T-helper 17 cell (primary cell): ENCODE measurements around the gene MRPL20. TPM values are rescaled to one million over a fixed set of nuclear protein-coding genes. Genes with fewer than 3 reads are reported as not detected.
"Not testable (repeated sequence)": the region's sequence is repeated elsewhere in the genome, so short reads cannot be mapped to it uniquely, and the experiment has no call there.

Source experiments
- ATAC-seq: fragments of 150-1000 bp; cut with Tn5 transposase; 2 replicates; pipeline ENCODE4 v1.10.0; 2021; ENCODE audit warnings: mild to moderate bottlenecking, moderate library complexity
- DNase-seq, 3 donors: peaks; one replicate each; pipeline versions ENCODE4 v3.0.0 to v3.0.0-alpha.2; 2020 to 2021
- H3K9me3 ChIP-seq: one replicate; pipeline ENCODE4 v1.7.0; 2013; ENCODE audit warnings: low read length, mild to moderate bottlenecking; ENCODE audit not compliant: control insufficient read depth, poor library complexity, severe bottlenecking
- H3K27ac Mint-ChIP-seq: one replicate; pipeline ENCODE4 v1.8.0; 2022; ENCODE audit warnings: mild to moderate bottlenecking, moderate library complexity, mixed read lengths
- H3K27me3 Mint-ChIP-seq: one replicate; pipeline ENCODE4 v1.8.0; 2022; ENCODE audit warnings: mixed read lengths
- H3K36me3 Mint-ChIP-seq: one replicate; pipeline ENCODE4 v1.8.0; 2022; ENCODE audit warnings: low read depth, mixed read lengths
- H3K4me1 Mint-ChIP-seq: one replicate; pipeline ENCODE4 v1.8.0; 2022; ENCODE audit warnings: mild to moderate bottlenecking, mixed read lengths
- H3K4me3 Mint-ChIP-seq: one replicate; pipeline ENCODE4 v1.8.0; 2022; ENCODE audit warnings: mild to moderate bottlenecking, moderate library complexity, mixed read lengths
- total RNA-seq, 4 donors: library from RNA in 2 of 4; stranded (reverse) in 2 of 4; gene quantifications; one replicate each; pipeline ENCODE4 v1.2.3 and lab custom pipeline; 2022 to 2026

The MRPL20 gene
- 10 to 100 TPM; 88.0 to 92.1 TPM for total RNA-seq
- total RNA-seq (lab: John Stamatoyannopoulos, UW), result 31.0 to 61.7 reads per million in 2 donors

GRCh38 chr1:1406821-1407635 is at the start of gene MRPL20:
Gene MRPL20, minus strand, starts transcription at chr1:1407293. Its CDS starts 76 bp downstream, at chr1:1407217.
- DNase-seq (peak; percentile 92 to 95 (median 94)), ATAC-seq (peak; percentile 95)
- Mint-ChIP-seq H3K36me3 (peaks cover 3% of the 10 kb centered on the region), H3K4me1 (peaks cover 12% of the 10 kb centered on the region), H3K4me3 (peak within 1 kb of the TSS; percentile 93), H3K27me3 (no peaks in the 10 kb centered on the region), H3K27ac (peak within 1 kb of the TSS; percentile 91)
- H3K9me3 ChIP-seq, result no peaks in the 10 kb centered on the region

GRCh38 chr1:1456683-1457255 is 49.7 kb upstream of the MRPL20 start:
- not testable (repeated sequence) for ATAC-seq, H3K27me3 Mint-ChIP-seq, H3K36me3 Mint-ChIP-seq, H3K4me1 Mint-ChIP-seq, DNase-seq, H3K27ac Mint-ChIP-seq, H3K4me3 Mint-ChIP-seq, H3K9me3 ChIP-seq

- not testable (repeated sequence) for H3K36me3 Mint-ChIP-seq, H3K4me1 Mint-ChIP-seq, DNase-seq, ATAC-seq, H3K27me3 Mint-ChIP-seq, H3K27ac Mint-ChIP-seq, H3K4me3 Mint-ChIP-seq, H3K9me3 ChIP-seq
Measured at GRCh38 chr1:1455934-1456333, 48.8 kb upstream of the MRPL20 start.

- no peak overlapping the region for H3K4me3 Mint-ChIP-seq
- no peak for ATAC-seq
Measured at GRCh38 chr1:1455366-1455884, 48.3 kb upstream of the MRPL20 start.

GRCh38 chr1:1454286-1455056 is 47.4 kb upstream of the MRPL20 start:
- ATAC-seq, result not testable (repeated sequence)

More at GRCh38 chr1:1455366-1455884, 48.3 kb upstream of the MRPL20 start:
- no peaks in the 10 kb centered on the region for H3K4me1 Mint-ChIP-seq
- no peak overlapping the region for H3K27ac Mint-ChIP-seq
- H3K27me3 Mint-ChIP-seq, result no peaks in the 10 kb centered on the region
- no peaks in the 10 kb centered on the region for H3K36me3 Mint-ChIP-seq
- no peaks in the 10 kb centered on the region for H3K9me3 ChIP-seq
- DNase-seq, result no peak

GRCh38 chr1:1452882-1453281 is 45.8 kb upstream of the MRPL20 start:
- DNase-seq (no peak), ATAC-seq (no peak)
- H3K9me3 ChIP-seq, result no peaks in the 10 kb centered on the region
- Mint-ChIP-seq H3K27me3 (peaks cover 13% of the 10 kb centered on the region), H3K27ac (no peak overlapping the region), H3K36me3 (peaks cover 4% of the 10 kb centered on the region), H3K4me3 (no peak overlapping the region), H3K4me1 (peaks cover 4% of the 10 kb centered on the region)

More at GRCh38 chr1:1454286-1455056, 47.4 kb upstream of the MRPL20 start:
- not testable (repeated sequence) for H3K4me1 Mint-ChIP-seq, H3K27ac Mint-ChIP-seq, H3K4me3 Mint-ChIP-seq, H3K36me3 Mint-ChIP-seq, DNase-seq, H3K9me3 ChIP-seq, H3K27me3 Mint-ChIP-seq

GRCh38 chr1:1452365-1452739 is 45.3 kb upstream of the MRPL20 start:
- ATAC-seq, H3K36me3 Mint-ChIP-seq, DNase-seq, H3K9me3 ChIP-seq, H3K27ac Mint-ChIP-seq, H3K4me3 Mint-ChIP-seq, H3K4me1 Mint-ChIP-seq: not testable (repeated sequence)
- peaks cover 13% of the 10 kb centered on the region for H3K27me3 Mint-ChIP-seq

GRCh38 chr1:1451696-1452364 is 44.7 kb upstream of the MRPL20 start:
- H3K9me3 ChIP-seq, result no peaks in the 10 kb centered on the region
- DNase-seq (no peak), ATAC-seq (no peak)
- H3K4me3 Mint-ChIP-seq, result no peak overlapping the region
- no peak overlapping the region for H3K27ac Mint-ChIP-seq
- H3K27me3 Mint-ChIP-seq, result peaks cover 13% of the 10 kb centered on the region
- H3K4me1 Mint-ChIP-seq, result peaks cover 4% of the 10 kb centered on the region
- peaks cover 4% of the 10 kb centered on the region for H3K36me3 Mint-ChIP-seq

- not testable (repeated sequence) for H3K36me3 Mint-ChIP-seq, H3K4me3 Mint-ChIP-seq, H3K9me3 ChIP-seq, ATAC-seq, DNase-seq, H3K4me1 Mint-ChIP-seq, H3K27ac Mint-ChIP-seq
- H3K27me3 Mint-ChIP-seq, result peaks cover 13% of the 10 kb centered on the region
Measured at GRCh38 chr1:1450616-1451015, 43.5 kb upstream of the MRPL20 start.

- no peaks in the 10 kb centered on the region for H3K9me3 ChIP-seq
- no peak for ATAC-seq
- peaks cover 4% of the 10 kb centered on the region for H3K4me1 Mint-ChIP-seq
- no peak within 1 kb of the TSS for H3K4me3 Mint-ChIP-seq
- peaks cover 13% of the 10 kb centered on the region for H3K27me3 Mint-ChIP-seq
- H3K27ac Mint-ChIP-seq, result no peak within 1 kb of the TSS
- H3K36me3 Mint-ChIP-seq, result peaks cover 4% of the 10 kb centered on the region
- DNase-seq, result no peak
Measured at GRCh38 chr1:1449099-1449739, 42.1 kb upstream of the MRPL20 start, which contains the start of gene ATAD3C. Gene ATAD3C, plus strand, starts transcription at chr1:1449689. Its CDS starts 995 bp downstream, at chr1:1450684.

GRCh38 chr1:1446631-1447030 is 39.5 kb upstream of the MRPL20 start:
- not testable (repeated sequence) for H3K4me1 Mint-ChIP-seq, ATAC-seq, DNase-seq, H3K9me3 ChIP-seq, H3K27ac Mint-ChIP-seq, H3K36me3 Mint-ChIP-seq, H3K4me3 Mint-ChIP-seq
- H3K27me3 Mint-ChIP-seq, result peaks cover 13% of the 10 kb centered on the region

- ATAC-seq, result no peak
Measured at GRCh38 chr1:1442069-1442770, 35.1 kb upstream of the MRPL20 start.

More at GRCh38 chr1:1442069-1442770, 35.1 kb upstream of the MRPL20 start:
- DNase-seq, result no peak
- no peak overlapping the region for H3K4me3 Mint-ChIP-seq
- no peaks in the 10 kb centered on the region for H3K27me3 Mint-ChIP-seq
- no peaks in the 10 kb centered on the region for H3K9me3 ChIP-seq
- no peaks in the 10 kb centered on the region for H3K36me3 Mint-ChIP-seq
- no peaks in the 10 kb centered on the region for H3K4me1 Mint-ChIP-seq
- H3K27ac Mint-ChIP-seq, result no peak overlapping the region
